ENCODE data around the gene KRTAP5-8.
"Not testable (repeated sequence)": the region's sequence is repeated elsewhere in the genome, so short reads cannot be mapped to it uniquely, and the experiment has no call there.

KRTAP5-8 gene

DNA sequence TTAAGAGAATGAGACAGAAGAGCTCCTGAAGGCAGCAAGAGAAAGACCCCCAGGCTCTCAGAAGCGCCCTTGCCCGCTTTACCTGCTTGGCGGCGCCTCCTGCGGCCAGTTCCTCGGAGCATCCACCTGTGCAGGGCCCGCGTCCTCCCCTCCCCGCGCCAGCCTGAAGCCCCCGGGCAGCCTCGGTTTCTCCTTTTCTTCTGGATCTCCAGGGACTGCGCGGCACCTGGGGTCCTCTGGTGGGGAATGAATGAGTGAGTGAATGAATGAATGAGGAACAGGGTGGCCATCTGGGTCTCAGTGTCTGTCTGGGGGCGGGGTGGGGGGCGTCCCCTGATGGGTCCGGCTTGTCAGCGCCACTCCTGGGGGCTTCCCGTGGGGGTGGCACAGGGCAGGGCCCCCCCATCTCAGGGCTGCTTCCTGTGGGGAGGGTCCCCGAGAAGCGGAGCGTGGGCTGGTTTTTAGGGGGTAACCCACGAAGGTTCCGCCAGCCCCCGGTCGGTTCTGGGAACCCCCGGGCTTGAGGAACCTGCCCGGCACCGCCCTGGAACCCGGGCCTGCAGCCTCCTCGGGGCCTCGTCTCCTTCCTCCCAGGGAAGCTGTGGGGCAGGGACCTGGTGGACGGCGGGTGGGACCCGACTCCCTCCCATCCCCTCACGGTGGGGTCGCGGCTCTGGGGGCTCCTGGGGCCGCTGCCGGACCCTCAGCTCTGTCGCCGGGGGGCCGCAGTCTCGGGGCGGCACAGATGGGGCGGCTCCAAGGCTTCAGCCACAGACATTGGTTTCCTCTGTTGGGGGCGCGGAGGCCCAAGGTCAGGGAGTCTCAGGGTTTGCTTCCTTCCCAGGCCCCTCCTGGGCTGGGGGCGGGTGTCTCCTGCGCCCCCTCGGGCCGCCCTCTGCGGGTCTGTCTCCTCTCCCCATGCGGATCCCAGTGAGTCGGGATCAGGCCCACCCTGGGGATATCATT lies 19.0 kb upstream of the KRTAP5-8 start:
- no peak for DNase-seq

DNA sequence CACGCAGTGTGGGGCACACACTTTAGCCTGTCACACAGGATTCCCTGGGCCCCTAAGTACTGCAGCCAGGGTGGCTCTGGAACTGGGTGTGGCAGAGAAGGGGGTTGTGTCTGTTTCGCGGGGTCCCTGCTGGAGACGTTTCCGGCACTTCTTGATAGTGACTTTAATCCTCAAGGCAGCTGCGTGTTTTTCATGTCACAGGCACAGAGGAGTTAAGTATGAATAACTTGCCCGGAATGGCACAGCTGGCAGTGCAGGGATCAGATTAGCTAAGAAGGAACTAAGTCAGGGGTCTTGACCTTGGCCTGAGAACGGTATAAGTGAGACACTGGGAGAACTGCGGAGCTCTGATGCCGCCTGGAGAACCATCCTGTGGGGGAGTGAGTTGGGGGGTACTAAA lies 18.3 kb upstream of the KRTAP5-8 start:
- DNase-seq: no peak

DNA sequence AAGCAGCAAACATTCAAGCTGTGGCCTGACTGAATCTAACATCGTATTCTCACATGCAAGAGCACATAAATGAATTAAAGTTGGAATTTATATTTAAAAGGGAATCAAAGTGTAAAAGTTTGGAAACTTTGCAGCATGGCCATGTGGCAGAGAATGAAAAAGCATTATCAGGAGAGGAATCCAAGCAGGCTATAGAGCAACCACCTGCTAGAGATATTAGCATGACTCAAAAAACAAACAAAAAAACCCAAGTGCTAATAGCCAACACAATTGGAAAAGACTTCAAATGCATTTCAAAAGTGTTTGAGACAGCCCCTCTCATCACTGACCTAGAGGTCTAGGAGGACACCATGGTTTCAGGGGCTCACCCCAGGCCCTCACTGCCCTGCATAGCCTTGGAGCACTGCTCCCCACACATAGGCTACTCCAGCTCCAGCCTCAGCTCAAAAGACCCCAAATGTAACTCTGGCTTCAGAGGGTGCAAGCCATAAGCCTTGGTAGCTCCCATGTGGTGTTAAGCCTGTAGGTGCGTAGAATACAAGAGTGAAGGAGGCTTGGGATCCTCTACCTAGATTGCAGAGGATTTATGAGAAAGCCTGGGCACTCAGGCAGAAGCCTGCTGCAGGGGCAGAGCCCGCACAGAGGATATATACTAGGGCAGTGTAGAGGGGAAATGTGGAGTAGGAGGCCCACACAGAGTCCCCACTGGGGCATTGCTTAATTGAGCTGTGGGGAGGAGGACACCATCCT lies 12.5 kb upstream of the KRTAP5-8 start:
- DNase-seq: no peak

DNA sequence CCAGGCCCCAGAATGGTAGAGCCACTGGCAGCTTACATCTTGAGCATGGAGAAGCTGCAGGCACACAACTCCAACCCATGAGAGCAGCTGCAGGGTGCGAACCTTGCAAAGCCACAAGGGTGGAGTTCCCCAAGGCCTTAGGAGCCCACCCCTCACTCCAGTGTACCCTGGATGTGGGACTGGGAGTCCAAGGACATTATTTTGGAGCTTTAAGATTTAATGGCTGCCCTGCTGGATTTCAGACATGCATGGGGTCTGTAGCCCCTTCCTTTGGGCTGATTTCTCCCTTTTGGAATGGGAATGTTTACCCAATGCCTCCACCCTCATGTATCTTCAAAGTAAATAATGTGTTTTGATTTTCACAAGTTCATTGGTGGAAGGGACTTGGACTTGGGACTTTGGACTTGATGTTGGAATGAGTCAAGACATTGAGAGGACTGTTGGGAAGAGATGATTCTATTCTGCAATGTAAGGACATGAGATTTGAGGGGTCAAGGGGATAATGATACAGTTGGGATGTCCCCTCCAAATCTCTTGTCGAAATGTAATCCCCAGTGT lies 11.8 kb upstream of the KRTAP5-8 start:
- no peak for DNase-seq

DNA sequence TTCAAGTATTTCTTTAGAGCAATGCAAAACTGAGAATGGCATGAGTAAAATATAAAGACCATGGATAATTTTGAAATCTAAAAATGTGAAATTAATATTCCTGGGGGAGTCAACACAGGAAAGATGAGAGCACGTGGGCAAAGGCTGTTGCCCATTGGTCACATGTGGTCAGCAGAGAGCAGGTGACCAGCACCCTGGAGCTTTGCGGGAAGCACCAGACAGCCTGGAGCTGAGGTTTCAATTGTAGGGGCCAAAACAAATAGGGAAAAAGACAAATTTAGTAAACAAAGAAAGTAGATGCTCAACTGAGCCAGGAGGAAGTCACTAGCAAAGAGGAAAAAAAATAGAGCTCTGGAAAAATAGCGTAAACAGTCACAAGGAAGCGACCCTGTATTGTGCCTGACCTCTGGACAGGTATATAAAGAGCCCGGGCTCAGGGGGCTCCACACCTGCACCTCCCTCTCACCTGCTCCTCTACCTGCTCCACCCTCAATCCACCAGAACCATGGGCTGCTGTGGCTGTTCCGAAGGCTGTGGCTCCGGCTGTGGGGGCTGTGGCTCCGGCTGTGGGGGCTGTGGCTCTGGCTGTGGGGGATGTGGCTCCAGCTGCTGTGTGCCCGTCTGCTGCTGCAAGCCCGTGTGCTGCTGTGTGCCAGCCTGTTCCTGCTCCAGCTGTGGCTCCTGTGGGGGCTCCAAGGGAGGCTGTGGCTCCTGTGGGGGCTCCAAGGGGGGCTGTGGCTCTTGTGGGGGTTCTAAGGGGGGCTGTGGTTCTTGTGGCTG lies 10.8 kb upstream of the KRTAP5-8 start, which contains the start of gene KRTAP5-7:
TSS of gene KRTAP5-7 (plus strand) at position 472 of the 780 bp plus-strand sequence. CDS start at position 506, 34 bp downstream.
- DNase-seq: not testable (repeated sequence)

DNA sequence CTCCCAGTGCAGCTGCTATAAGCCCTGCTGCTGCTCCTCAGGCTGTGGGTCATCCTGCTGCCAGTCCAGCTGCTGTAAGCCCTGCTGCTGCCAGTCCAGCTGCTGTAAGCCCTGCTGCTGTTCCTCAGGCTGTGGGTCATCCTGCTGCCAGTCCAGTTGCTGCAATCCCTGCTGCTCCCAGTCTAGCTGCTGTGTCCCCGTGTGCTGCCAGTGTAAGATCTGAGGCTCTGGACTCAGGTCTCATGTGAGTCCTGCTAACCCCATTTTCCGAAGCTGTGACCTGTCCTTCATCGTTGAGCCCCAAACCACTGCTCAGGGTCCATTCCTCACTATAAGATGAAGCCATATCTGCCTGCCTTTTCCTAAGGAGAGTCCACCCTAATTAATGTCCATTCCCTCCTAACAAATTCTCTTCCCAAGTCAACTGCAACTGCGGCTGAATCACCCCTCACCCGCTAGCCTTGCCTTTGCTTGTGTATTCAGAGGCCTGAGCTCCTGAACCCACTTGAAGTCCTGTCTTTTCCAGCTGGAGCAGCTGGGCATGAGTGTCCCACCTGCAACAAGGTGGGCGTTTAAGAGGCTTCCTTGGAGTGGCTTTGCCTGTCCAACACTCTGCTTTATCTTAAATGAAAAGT lies 10.1 kb upstream of the KRTAP5-8 start:
- DNase-seq: no peak

DNA sequence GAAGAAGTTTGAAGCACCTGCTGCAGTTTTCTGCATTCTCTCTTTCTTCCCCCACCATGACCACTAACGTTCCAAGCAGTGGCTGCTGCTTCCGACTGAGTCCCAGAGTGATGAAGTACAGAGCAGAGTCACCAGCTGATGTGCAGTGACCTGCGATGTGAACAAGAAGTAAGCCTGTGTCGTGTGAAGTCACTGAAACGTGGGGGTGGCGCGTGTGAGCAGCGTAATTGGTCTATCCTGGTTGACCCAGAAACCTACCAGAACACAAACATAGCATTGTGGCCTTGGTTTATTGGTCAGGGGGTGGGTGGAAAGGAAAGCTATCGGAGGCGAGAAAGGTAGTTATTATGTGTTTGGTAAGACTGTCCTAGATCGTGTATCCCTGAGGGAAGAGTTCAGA lies 7.2 kb upstream of the KRTAP5-8 start:
- DNase-seq: no peak

DNA sequence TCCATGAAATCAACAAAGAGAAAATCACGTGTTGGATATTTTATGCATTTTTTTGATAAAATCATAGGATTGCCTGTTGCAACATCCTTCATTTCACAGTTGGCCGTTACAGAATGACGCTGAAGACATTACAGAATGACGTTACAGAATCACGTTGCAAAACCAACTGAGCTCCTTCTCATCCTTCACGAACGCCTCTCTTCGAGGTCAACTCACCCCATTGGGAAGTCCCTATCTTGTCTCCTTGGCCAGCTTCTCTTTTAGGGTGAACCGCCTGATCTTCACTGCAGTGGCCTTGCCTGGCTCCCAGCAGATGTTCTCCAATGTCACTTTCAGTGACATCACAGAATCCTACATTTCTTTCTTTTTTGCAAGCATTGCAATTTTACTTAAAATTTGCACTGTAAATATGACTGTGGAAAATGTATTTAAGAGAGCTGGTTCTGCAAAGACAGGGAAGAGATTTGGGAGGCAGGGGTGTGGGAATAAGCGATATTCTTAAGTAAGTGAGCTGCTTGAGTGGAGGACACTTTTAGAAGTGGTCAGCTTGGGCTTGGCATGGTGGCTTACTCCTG lies 5.7 kb upstream of the KRTAP5-8 start:
- DNase-seq: no peak

DNA sequence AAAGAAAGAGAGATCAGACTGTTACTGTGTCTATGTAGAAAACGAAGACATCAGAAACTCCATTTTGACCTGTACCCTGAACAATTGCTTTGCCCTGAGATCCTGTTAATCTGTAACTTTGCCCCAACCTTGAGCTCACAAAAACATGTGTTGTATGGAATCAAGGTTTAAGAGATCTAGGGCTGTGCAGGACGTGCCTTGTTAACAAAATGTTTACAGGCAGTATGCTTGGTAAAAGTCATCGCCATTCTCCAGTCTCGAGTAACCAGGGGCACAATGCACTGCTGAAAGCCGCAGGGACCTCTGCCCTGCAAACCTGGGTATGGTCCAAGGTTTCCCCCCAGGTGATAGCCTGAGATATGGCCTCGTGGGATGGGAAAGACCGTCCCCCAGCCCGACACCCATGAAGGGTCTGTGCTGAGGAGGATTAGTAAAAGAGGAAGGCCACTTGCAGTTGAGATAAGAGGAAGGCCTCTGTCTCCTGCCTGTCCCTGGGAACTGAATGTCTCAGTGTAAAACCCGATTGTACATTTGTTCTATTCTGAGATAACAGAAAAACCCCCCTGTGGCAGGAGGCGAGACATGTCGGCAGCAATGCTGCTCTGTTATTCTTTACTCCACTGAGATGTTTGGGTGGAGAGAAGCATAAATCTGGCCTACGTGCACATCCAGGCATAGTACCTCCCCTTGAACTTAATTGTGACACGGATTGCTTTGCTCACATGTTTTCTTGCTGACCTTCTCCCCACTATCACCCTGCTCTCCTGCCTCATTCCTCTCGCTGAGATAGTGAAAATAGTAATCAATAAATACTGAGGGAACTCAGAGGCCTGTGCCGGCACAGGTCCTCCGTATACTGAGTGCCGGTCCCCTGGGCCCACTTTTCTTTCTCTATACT lies 2.9 kb upstream of the KRTAP5-8 start:
- not testable (repeated sequence) for DNase-seq

DNA sequence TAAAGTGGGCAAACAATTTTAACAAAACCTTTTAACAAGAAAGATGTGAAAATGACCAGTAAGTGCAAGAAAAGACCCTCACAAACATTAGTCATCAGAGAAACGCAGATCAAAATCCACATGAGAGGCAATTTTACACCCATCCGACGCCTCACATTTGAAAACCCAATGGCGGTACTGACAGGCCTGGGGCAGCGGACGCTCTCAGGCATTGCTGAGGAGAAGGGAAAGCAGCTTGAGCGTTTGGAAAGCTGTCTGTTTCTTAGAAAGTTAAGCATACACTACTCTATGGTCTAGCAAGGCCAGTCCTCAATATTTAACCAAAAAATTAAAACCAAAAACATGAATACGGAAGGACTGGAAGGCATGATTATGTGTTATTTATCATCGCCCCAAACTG lies 2.0 kb upstream of the KRTAP5-8 start:
- DNase-seq: no peak

DNA sequence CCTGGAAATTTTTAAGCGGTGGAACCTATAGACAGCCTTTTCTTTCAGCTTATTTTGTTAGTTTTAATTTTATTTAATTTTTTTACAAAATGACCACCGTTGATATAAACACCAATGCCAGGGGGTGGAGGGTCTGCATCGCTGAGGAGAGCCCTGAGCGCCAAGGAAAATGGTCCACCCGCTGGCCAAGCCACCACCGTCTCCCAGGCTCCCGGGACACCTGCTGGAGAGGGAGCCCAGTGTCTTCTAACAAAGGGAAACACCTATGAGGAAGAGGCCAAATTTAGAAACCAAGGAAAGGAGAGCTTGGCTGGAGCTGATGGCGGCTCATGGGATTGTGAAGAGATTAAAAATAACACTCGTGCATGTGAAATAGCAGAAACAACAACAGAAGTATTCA lies 288 bp upstream of the KRTAP5-8 start:
- no peak for DNase-seq

DNA sequence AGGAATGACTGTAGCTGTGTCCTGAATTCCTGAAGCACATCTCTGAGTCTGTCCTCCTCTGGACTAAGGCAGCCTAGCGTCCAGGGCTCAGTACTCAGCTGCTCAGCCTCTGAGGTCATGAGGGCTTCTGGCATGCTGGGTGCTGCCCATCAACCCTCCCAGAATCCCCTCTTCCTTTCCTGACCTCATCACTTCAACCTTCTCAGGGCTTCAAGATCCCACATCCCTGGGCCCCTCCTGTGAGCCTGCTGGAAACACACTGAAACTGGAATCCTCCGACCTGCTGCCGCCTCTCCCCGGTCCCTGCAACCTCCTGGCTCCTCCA lies 803 bp downstream of the KRTAP5-8 start:
- DNase-seq: no peak

DNA sequence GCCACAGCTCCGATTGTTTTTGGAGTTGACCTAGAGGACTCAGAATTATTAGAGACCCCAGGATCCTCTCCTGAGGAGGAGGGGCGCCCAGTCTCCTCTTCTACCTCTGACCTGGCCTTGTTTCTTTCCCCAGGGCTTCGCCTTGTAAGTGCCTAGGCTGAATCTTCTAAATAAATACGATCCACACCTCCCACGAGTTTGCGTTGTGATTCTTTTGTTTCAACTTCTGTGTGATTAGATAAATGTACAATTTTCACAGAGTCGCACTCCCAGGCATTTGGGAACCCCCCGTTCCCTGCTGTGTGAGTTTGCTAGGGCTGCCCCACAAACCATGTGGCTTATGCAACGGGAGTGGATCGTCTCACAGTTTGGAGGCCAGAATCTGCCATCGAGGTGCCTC lies 1.2 kb downstream of the KRTAP5-8 start:
- DNase-seq: no peak

DNA sequence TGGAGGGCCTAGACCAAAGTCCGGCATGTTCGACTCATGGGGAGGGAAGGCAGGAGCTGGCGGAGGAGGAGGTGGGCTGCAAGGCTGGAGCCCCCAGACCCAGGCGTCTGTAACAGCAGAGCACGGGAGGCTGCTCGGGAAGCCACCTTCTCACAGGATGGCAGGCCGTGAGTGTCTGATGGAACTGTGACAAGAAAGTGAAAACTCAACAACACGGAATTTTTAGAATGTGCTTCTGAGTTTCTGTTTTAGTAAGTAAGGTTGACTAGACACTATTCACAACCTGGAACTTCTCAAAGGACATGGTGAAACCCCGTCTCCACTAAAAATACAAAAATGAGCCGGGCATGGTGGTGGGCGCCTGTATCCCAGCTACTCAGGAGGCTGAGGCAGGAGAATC lies 2.1 kb downstream of the KRTAP5-8 start:
- DNase-seq: not testable (repeated sequence)

DNA sequence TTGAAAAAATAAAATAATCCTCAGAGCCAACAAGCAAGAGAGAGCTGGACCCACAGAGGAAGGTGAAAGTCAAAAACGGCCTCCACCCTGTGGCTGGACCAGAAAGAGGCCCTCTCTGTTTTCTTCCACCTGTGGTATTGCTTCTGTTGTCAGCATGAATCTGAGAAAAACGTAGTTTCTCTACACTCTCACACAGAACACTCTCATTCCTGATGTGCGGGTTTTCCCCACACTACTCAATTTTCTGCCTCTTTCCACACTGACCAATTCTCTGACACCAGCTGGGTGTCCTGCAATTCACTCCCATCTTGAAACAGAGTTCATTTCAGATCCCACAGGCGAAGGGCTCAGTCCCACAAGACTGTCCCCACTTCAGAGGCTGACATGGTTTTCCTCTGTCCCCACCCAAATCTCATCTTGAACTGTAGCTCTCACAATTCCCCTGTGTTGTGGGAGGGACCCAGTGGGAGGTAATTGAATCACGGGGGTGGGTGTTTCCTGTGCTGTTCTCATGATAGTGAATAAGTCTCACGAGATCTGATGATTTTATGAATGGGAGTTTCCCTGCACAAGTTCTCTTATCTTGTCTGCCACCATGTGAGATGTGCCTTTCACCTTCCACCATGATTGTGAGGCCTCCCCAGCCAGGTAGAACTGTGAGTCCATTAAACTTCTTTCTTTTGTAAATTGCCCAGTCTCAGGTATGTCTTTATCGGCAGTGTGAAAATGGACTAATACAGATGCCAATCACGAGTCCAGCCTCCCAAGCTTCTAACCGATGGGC lies 2.9 kb downstream of the KRTAP5-8 start:
- DNase-seq: not testable (repeated sequence)

DNA sequence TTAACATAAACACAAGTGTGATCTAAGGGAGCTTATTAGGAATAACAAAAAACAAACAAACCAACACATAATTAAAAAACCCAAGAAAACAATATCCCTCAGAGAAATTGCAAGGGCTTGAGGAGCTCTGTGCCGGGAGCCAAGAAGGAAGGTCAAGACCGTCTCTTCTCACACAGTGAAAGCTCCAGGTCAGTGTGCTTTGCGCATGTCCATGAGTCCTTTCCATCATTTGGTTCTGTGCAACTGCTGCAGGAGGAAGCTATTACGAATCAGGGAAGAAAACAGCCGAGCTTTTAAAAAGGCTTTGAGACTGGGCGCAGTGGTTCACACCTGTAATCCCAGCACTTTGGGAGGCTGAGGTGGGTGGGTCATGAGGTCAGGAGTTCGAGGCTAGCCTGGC lies 4.6 kb downstream of the KRTAP5-8 start:
- DNase-seq: no peak

DNA sequence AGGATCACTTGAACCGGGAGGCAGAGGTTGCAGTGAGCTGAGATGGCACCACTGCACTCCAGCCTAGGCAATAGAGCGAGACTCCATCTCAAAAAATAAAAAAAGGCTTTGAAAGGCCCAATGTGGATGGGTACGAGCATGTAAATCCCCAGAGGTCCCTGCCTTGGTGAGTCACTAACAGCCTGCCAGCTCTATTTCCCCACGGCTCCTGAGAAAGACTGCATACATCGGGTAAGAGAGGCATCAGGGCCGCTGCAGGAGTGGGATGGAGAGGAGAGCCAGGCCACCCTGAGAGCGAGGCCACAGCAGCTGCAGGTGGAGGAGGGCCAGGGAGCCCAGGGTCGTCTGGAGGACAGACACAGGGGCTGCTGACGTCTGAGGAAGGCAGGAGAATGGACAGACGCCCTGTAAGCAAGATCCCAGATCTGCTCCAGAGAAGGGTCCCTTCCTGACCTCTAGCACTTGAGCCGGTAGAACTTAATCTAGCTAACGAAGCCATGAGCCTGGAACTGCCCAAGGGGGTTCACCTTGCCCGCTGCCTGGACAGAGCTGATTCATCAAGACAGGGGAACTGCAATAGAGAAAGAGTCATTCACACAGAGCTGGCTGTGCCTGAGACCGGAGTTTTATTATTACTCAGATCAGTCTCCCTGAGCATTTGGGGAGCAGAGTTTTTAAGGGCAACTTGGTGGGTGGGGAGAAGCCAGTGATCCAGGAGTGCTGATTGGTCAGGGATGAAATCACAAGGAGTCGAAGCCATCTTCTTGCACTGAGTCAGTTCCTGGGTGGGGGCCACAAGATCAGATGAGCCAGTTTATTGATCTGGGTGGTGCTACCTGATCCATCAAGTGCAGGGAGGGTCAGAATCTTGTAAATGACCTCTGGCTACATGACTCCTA lies 5.3 kb downstream of the KRTAP5-8 start:
- no peak for DNase-seq

DNA sequence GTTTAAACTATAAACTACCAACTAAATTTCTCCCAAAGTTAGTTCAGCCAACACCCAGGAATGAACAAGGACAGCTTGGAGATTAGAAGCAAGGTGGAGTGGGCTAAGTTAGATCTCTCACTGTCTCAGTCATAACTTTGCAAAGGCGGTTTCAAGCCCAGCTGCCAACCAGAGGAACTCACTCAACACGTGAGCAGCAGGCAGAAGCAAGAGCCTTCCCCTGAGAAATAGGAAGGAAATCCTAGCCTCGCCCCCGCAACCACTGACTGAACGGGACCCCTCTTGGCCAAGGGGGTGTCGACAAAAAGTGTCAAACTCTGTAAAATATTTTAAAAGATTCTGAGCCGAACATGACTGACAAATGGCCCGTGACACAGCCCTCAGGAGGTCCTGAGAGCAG lies 6.0 kb downstream of the KRTAP5-8 start:
- DNase-seq: no peak
